GM18858 (cell line): Measurements from ENCODE around the gene SBNO1.
A peak's percentile ranks its signal among the peaks of the same experiment; 100 is the strongest.

Experiments used
- ATAC-seq: cut with Tn5 transposase; IDR thresholded peaks from one replicate; pipeline ENCODE4 v1.9.1; 2021; ENCODE audit not compliant: unreplicated experiment

SBNO1 gene

DNA sequence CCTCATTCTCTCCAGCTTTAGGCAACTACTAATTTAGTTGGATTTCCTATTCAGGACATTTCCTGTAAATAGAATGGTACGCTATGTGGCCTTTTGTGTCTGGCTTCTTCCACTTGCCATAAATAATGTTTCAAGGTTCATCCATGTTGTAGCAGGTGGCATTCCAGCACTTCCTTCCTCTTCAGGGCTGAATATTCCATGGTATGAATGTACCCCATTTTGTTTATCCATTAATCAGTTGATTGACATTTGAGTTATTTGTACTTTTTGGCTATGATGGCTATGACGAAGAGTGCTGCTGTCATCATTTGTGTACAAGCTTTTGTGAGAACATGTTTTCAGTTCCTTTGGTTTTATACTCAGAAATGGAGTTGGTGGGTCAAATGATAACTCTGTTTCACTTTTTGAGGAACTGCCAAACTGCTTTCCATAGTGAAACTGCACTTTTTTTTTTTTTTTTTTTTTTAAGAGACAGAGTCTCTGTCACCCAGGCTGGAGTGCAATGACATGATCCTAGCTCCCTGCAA lies 86.5 kb downstream of the SBNO1 start:
- peak; percentile 84 for ATAC-seq

GRCh38 chr12:123273166-123273565 lies 91.5 kb downstream of the SBNO1 start:
- ATAC-seq: no peak

GRCh38 chr12:123271001-123271668 lies 93.5 kb downstream of the SBNO1 start:
- ATAC-seq: no peak

DNA sequence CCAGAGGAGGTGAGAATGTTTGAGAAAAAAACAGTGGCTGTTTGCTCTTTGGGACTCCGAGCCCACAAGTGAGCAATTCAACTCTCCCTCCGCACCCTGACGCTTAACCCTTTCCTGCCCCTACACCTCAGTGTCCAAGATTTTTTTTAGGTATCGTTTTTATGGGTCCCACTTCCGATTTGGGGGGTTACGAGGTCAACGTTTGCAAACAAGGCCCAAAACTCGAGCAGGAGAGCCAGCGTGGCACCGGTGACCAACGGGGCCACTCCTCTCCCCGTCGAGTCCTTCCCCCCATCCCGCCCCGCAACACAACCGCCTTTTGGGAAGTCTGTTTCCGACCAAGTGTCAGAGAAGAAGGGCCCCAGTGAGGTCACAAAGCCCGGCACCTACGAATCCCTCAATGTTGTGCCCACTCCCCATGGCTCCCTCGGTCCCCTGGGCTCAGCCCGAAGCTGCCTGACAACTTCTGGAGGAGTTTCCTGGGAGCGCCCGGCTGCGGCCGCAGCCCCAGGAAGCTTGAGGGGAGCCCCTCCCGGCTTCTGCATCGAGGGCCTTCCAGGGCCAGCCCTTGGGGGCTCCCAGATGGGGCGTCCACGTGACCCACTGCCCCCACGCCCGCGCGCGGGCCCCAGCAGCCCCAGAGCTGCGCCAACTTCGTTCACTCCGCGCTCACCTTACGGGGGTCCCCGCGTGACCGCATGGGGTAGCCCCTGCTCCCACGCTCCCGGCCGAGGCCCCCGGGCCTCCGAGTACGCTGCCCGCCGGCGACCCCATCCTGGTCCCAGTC lies 94.2 kb downstream of the SBNO1 start:
- no peak for ATAC-seq

DNA sequence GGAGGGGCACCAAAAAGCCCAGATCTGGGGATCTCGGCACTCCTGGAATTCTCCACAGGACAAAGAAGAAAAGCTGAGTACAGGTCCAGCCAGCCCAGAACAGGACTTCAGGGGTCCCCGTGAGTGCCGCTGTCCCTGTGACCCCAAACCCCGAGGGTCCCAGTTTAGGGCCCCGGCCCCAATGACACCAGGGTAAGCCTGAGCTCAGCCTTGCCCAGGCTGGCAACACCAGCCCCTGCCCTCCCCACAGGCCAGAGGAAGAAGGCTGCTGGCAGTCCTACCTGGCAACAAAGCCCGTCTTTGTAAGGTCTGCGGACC lies 94.8 kb downstream of the SBNO1 start:
- ATAC-seq: no peak

DNA sequence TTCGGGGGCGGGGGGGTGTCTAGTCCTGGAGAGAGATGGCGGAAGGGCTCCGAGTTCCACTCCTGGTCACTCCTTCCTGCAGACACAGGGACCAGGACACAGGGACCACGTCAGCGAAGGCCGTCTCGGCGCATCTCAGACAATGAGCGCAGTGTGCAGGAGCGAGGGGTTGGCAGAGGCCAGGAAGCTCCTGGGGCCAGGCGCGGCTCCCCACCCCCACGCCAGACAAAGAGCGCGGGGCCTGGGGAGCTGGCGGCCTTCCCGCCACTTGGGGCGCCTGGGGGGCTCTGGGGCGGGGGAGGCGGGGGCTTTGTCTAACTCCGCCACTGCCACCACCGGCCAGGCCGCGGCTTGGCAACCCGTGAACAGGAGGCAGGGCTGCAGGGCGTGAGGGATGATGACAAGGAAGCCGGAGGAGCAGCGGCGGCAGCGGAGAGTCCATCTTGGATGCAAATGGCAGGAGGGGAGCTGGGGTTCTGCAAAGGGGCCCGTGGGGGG lies 95.2 kb downstream of the SBNO1 start:
- no peak for ATAC-seq

GRCh38 chr12:123268850-123269249 lies 95.8 kb downstream of the SBNO1 start:
- ATAC-seq: no peak

DNA sequence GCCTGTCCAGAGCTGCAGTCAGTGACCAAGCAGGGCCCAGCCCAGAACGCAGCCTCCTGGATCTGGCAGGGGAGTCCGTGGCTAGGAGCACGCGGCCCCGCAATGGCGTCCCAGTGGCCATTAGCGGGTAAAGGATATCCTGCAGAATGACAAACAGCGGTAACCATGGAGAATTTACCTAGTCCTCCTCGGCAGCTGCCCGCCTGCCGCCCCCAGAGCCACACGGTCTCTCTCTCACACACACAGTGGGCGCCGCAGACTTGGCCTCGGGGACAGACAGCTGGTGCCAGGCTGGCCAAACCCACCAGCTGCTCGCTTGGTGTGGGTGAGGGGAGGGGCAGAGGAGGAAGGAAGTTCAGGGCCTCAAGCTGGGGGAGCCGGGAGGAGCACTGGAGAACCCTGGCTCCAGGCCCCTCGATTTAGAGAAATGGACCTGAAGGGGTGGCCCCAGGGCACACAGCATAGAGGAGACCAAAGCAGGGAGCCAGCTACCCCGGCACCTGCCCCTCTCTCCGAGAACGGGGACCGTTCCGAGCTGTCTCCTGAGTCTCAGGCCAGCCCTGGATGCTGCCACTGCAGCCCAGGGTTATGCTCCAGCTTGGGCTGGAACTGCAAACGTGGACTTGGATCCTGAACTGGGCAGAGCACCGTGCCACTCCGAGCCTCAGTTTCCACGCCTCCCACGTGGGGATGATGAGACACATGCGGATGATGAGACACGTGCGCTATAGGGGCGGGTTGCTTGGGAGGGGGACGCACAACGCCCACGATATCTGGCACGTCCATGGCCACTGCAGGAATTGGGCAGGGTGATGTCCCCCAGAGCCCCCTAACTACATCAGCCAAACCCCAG lies 96.4 kb downstream of the SBNO1 start:
- no peak for ATAC-seq

GRCh38 chr12:123267335-123267920 lies 97.2 kb downstream of the SBNO1 start:
- ATAC-seq: no peak

DNA sequence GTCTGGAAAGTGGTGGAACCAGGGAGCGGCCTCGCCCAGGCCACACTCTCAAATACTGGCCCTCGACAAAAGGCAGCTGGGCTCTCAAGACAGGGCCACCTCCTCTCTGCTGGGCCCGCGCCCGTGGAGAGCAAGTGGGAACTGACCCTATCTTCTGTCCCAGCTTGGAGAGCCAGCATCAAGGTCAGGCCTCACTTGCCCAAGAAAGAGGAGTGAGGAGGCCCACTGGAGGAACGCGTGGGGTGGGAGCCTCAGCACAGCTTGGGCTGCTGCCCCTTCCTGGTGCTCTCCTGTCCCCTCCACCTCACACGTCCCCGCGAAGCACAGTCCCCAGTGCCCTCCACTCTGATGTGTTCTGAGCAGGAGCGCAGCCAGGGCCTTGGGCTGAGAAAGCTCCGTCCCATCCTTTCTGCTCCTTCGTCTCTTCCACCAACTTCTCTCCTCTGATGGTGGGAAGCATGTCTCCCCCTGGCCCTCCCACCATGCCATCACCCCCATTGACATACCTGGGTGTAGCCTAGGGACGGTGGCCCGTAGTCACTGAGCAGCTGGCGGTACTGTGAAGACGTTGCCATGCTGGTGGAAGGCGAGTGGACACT lies 97.9 kb downstream of the SBNO1 start:
- ATAC-seq: no peak

DNA sequence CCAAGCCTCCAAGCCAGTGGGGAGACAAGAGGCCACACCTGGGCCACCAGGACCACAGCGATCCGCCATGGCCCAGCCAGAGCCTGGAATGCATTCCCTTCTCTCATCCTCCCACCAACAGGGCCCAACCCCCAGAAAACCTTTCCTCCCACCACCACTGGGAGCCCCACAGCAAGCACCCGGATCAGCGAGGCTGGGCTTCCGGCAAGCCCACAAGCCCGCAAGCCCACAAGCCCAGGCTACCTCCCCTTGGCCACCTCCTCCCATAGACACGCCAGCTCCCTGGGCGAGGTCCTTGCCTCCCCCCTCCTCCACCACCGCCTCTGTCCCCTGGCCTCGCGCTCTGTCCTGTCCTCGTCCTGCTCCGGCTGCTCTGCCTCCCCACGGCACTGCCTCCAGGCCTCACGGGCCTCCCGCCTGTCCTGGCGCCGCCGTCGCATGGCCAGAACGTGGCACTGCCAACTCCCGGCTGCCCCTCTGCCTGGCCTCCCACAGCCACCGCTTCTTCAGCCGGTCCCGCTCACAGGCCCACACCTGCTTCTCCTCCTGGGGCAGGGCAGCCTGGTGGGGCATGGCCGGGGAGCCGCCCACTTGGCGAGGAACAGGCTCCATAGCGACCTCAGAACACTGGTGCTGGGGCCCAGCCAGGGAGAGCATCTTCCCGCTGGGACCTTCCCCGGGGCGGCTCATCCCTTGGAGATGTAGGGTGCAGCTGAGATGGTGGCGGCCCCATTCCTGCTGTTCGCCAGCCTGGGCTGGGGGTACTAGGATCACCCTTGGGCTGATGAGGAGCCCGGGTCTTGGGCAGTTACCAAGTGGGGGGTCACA lies 98.6 kb downstream of the SBNO1 start:
- ATAC-seq: no peak

- no peak for ATAC-seq
Measured at GRCh38 chr12:123264642-123265041, 100.0 kb downstream of the SBNO1 start.

DNA sequence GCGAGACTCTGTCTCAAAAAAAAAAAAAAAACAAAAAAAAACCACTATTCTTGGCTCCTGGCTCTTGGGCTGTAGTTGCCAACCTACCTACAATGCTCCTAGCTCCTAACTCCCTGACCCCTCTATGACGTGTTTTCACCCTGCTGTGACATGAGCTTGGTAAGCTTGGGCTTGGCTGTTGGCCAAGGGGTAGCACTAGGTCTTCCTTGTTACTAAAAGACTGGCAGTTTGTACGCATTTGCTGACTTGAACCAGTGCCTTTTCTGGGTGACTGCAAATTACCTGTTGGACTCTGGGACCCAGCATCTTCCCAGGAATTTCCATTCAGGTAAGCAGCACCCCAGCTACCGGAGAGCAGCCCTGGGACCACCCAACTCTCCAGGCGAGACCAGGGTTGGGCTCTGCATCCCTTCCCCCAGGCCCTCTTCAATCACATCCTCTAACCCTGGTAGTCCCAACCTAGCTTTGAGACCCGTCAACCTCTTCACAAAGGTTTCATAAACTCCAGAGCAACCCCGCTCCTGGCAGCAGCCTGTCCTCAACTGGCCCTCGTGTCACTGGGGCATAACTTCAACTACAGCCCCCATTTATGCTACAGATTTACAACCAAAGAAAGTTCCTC lies 101.3 kb downstream of the SBNO1 start:
- no peak for ATAC-seq

- ATAC-seq: no peak
Measured at GRCh38 chr12:123261196-123261595, 103.5 kb downstream of the SBNO1 start.

DNA sequence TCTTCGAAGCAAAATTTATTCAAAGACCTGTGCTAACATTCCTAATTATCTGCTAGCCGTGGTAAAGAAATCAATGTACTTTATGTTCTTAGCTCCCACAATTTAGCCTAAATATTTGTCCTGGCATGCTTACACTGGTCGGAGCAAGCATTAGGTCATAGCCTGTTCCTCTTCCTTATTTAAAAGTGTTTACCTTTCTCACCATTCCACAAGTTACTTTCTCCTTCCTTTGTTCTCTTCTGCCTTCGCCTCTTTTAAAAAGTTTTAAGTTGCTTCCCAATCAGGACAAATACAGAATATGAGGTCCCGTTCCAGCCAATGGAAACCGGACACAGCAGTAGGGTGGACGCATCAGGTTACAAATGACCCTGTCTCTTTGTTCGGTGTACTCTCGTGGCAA lies 104.6 kb downstream of the SBNO1 start:
- ATAC-seq: no peak

DNA sequence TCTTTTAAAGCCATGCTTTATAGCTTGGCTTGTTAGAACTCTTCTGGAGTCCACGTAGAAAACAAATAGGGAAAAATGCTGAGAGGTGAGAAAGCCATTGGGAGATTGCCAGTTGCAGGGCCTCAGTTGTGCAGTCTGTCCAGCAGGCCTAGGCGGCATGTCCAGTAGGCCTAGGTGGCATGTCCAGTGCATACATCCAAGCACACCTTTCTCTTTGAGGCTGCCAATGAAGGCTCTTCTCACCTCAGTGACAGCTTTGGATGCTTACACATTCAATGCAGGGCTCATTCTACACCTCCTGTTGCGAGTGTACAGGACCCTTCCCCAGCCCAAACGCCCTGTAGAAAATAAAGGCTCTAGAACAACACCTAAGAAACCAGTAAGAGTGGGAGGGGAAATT lies 106.1 kb downstream of the SBNO1 start:
- ATAC-seq: no peak

DNA sequence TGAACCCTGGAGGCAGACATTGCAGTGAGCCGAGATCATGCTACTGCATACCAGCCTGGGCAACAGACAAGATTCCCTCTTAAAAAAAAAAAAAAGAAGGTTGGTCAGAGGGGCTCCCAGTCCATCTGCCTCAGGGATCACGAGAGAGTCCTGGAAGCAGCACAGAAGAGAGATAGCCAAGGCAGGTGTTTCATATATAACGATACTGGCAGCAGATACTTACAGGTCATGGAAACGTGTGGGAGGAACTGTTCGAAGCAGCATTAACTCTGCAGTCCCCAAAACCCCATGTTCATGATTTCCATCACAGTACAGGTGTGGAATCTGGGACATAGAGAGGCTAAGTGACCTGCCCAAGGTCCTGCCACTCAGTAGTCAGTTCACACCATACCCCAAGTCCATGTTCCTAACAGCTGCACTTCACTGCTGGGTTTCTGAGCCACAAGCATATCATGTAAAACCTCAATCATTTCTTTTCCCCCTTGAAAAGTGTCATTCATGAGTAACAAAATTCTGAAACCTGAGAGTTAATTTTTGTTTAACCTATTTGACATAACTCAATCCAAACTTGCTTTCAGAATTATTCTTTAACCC lies 109.7 kb downstream of the SBNO1 start:
- no peak for ATAC-seq

DNA sequence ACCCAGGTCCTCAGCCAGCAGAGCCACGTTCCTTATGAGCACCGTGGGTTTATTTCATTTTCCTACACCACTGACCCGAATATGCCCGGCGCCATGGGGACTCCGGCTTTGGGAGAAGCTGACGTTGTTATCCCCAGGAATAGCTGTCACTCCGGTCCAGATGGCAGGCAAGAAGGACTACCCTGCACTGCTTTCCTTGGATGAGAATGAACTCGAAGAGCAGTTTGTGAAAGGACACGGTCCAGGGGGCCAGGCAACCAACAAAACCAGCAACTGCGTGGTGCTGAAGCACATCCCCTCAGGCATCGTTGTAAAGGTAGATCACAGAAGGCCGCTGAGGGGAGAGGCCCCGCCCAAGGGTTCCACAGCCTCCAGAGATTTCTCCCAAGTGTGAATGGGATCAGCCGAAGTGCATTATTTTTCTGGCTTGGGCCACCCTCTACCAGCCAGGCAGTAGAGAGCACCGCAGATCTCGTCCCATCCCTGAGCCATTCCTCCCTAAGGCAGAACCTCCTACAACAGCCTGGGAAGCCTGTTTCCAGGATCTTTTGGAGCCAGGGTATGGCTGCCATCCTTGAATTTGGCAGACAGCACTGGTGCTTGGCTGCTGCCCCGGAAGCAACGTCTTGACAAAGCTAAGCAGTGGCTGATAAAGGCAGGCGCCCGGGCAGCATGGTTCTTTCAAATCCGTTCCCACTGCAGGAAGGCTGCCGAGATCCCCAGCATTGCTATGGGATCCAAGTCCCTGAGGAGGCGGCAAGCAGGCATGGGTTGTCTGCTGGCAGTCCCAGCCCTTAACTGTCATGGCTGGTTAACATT lies 110.8 kb downstream of the SBNO1 start:
- ATAC-seq: no peak
